ENCODE results near the gene CACNA1C.

- TF ChIP-seq CTCF (IDR thresholded peaks at IDR 0.05) (no peak), EZH2 (IDR thresholded peaks at IDR 0.05; ENCODE audit: borderline replicate concordance, insufficient read depth, low read depth, low read length, poor library complexity, severe bottlenecking) (no peak)
Measured at GRCh38 chr12:2094597-2094996, 41.8 kb downstream of the CACNA1C start.

All from B cell (primary cell).